ENCODE data around the gene SKIDA1.

Gene SKIDA1

GRCh38 chr10:21529032-21529910 lies 3.8 kb upstream of the SKIDA1 start:
- no peak for DNase-seq

GRCh38 chr10:21528236-21529031 lies 3.0 kb upstream of the SKIDA1 start:
- peak; percentile 73 for DNase-seq

DNA sequence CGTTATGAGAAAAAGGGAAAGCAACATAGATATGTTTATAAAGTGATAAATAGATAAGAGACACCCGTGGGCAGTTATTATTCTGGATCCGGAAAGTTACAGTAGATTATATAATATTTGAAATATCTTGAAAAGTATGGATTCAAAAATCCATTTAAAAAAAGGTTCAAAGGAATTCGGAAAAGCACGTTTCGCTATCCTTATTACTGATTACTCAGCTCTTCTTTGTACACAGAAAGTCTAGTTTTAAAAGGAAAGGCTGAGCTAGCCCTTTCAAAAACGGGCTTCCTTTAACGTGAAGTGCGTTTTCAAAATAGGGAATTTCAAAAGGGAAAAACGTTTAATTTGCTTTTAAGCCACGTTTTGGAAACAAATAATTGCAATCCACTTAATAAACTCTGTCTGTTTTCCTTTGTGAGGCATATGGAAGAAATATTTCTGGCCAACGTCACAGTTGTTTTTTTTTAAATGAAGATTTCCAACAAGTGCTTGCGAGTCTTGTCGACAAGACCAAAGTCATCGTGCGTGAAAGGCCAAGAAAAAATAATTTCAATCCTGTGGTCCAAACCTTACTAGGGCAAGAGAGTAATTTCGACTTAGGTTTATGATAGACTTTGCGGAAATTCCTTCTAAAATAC lies 2.2 kb upstream of the SKIDA1 start:
- peak; percentile 69 for DNase-seq

GRCh38 chr10:21526860-21527597 lies 1.5 kb upstream of the SKIDA1 start:
- peak; percentile 91 for DNase-seq

GRCh38 chr10:21526188-21526859 lies 842 bp upstream of the SKIDA1 start:
- peak; percentile 88 for DNase-seq

GRCh38 chr10:21524526-21525366 lies 736 bp downstream of the SKIDA1 start:
- DNase-seq: peak; percentile 81

- DNase-seq: no peak
Observed at GRCh38 chr10:21524131-21524525, 1.4 kb downstream of the SKIDA1 start.

GRCh38 chr10:21523557-21524008 lies 1.9 kb downstream of the SKIDA1 start:
- peak; percentile 66 for DNase-seq

- peak; percentile 18 for DNase-seq
Observed at GRCh38 chr10:21522631-21523406, 2.7 kb downstream of the SKIDA1 start.

DNA sequence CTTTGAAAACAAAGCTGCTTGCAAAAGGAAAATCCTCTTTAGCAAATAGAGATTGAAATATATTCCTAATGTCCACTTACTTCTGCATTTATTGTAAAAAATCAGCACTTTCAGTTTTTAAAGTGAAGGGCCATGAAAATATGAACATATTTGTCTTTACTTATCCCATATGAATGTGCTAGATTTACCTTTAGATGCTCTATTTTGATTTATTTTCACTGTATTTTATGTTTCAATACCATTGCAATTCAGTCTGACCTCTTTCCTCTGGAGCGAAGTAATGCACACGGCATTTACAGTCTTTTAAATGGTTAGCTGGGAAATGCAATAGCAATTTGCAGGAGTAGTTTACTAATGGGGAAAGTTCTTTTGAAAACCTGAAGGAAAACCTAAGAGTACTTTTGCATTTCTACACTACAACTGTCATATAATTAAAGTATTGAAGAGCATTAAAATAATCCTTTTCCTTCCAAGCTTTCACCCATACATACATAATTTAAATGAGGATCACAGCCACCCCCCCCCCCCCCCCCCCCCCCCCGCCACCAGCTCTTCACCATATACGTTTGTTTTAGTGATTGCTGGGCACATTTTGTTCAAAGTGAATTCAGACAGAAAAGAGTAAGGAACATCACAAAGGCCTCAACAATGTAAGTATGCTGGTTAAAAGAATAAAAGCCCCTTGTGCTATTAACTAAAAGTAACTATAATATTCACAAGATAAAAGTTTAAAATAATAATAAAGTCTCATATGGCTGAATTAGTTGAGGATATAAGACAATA lies 3.5 kb downstream of the SKIDA1 start:
- no peak for DNase-seq

DNA sequence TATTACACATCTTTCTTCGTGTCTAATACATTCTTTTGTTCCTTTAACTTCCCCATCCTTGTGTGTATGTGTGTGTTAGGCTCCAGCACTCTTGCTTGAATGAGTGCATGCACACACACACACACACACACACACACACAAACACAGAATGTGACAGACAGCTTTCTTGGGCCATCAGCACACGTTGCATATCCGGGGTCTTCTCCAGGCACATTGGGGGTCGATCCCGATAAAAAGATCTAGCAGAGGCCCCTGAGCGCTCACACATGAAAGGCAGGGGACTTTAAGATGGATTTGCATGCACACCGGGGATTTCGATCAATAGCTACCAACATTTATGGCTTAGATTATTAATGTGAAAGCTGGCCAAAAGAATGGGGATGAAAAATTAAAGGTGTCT lies 4.5 kb downstream of the SKIDA1 start:
- DNase-seq: peak; percentile 49

GRCh38 chr10:21520509-21520908 lies 5.0 kb downstream of the SKIDA1 start:
- DNase-seq: peak; percentile 36

DNA sequence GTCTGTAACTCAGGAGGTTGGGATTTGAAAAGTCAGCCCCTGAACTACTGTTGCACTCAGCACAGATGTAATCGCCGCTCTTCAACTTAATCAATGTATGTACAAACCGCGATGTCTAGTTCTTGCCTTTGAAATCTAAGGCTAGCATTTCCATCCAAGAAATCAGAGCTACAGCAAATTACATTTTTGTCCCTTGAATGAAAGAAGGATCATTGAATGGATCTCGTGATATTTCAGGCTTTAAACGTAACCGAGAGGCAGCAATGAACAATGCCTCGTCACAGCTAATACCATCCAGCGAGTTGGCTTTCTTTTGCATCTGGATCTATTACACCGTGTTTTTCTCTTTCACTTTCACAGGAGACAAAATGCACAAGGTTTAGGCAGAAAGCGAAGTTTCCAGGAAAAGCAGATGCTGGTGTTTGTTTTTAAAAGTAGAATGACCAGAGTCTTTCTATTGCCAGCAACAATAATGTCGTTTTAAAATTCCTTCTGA lies 5.5 kb downstream of the SKIDA1 start:
- DNase-seq: peak; percentile 78

GRCh38 chr10:21519397-21519933 lies 6.0 kb downstream of the SKIDA1 start:
- peak; percentile 68 for DNase-seq

DNA sequence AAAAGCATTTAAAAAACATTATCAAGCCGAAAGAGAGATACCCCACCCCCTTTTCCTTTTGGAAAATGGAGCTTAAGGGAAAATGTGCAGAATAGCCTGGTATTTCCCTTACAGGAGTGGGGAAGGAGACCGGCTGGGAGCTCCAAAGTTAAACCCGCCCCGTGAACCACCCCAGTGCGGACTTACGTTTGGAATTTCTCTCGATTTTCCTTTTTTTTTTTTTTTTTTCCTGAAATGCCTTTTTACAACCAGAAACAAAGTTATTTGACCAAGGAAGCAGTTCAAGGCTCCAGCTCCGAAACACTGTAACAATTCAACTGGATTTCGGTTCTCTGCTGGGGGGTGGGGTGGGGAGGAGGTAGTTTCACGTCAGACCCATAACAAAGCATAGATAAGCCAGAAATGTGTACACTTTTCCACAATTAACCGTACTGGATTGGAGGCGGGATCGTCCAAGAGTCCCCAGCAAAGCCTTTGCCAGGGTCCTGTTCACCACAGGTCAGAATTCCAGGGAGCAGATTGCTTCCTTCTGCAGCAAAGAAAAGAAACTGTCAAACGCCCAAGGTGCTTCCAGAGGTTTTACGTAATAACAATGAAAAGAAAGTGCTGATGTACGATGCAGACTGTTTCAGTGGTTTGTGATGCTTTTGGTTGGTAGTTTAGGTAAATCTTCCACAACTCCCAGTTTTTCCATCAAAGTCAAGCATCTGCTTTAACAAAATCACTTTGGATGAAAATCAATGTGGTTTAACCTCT lies 6.7 kb downstream of the SKIDA1 start:
- peak; percentile 77 for DNase-seq

DNA sequence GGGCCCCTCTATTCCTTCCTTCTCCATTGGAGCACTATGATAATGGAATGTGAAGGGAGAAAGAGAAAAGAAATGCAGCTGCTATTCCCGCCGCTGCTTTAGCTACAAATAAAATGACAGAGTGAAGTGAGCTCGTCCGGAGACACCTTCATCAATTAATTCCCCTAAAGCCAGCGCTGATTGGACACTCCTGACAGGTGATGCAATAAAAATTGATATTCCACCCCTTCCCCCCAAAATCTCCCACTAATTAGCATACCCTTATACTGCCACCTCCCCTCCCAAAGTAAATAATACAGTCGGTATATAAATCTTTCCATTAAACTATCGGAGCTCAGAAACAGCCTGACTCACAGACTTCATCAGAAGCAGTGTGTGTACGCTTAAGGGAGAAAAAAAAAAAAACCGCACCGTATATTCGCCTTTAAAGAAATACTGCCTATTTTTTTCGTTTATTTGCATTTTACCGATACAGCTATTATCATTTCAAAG lies 7.3 kb downstream of the SKIDA1 start:
- DNase-seq: no peak
